GM21723 (cell line): ENCODE data around the gene RFT1.

Source experiments
- ATAC-seq: cut with Tn5 transposase; IDR thresholded peaks from one replicate; pipeline ENCODE4 v1.9.1; 2021; ENCODE audit warnings: mild to moderate bottlenecking, moderate library complexity; ENCODE audit not compliant: unreplicated experiment

RFT1 gene

DNA sequence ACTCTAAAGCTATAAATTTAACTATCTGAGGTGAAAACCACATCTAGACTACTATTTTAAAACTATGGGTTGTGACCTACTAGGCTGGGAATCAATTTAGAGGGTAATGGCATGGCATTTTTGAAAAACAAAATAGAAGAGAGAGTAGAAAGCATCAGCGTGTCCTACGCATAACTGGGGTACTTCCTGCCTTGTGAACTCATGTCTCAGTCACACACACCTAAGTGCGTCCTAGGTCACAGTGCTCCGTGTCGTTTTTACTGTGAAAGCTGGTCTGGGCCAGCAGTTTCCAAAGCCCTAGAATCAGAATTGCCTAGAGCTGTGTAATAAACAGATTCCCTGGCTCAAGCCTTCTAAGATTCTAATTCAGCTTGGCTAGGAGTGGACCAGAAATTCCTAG is 32.3 kb downstream of the RFT1 start:
- ATAC-seq: no peak

DNA sequence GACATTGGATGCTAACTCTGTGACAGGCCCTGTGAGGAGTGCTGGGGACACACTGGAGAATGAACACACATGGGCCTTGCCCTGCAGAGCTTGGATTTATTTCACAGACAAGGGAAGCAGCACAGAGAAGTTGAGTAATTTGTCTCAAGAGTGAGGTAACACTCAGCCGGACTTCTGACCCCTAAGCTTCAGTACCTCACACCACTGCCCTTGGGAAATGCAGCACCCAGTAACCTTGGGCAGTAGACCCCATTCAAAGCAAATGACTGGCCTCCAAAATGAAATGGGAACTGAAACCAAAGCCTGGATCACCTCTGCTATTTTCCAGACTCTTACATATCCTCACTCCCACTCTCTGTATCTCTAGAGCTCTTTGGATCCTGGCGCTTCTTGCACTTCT is 37.3 kb downstream of the RFT1 start:
- ATAC-seq: no peak

DNA sequence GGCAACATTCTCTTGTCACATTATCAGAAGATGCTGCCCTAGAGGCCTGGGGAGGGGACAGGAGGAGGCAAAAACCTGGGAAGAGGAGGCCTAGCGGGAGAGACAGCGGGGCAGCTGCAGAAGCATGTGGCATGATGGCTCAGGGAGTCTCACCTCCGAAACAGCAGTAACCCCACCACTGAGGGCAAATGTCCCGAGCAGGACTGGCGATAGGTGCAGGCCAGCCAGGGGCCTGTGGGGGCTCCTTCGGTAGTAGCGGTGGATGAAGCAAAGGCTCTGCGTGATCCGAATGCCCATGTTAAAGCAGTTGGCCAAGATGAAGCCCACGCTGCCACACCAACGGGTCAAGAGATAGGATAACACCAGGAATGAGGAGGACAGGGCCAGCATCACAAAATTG is 38.0 kb downstream of the RFT1 start:
- ATAC-seq: no peak

DNA sequence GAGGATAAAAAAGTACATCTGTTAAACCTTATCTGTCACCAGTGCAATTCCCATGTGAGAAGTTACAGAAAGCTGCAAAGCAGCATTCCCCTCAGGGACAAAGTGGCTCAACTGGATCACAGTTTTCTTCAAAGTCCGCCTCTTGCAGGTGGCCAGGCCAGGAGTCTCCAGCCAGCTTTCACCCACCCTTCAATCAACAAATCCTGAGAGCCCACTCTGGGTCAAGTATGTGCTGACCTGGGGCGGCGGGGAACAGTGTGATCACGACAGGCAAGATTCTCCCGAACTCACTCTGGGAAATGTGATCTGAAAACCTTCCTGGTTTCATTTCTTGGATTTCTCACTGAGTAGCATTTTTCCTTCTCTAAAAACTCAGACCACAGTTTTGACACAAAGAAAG is 39.2 kb downstream of the RFT1 start:
- no peak for ATAC-seq

DNA sequence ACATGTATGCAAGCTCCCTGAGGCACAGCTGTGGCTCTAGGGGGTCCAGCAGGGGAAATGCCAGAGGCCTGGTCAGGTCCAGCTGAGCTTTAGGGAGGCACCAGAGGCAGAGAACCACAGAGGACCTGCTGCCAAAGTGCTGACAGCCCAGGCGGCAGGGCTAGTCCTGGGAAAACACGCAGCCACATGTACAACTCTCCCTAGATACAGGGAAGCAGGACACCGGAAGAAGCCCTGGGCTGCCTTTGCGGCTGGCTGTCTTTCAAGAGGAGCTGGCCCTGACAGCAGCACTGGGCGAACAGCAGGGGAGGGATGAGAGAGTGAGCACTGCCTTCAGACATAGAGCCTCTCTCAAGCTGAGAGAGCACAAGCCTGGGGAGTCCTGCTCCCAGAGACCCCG is 40.7 kb downstream of the RFT1 start:
- ATAC-seq: no peak

DNA sequence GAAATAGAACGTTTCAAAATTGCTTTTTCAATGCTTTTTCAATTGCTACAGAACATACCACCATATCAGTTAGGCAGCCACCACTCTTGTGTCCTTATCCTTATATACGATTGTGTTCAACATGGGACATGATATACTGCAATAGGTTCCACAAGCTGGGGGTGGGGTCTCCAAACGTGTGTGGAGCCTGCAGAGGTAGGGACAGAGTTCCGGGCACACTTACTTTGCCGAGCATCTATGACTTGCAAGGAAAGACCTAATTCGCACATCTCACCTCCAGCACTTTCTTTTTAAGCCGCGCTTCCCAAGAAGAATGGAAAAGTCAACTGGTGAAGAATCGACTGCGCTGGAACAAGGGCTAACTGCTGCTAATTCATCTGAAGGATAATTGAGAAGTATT is 44.8 kb downstream of the RFT1 start:
- no peak for ATAC-seq

DNA sequence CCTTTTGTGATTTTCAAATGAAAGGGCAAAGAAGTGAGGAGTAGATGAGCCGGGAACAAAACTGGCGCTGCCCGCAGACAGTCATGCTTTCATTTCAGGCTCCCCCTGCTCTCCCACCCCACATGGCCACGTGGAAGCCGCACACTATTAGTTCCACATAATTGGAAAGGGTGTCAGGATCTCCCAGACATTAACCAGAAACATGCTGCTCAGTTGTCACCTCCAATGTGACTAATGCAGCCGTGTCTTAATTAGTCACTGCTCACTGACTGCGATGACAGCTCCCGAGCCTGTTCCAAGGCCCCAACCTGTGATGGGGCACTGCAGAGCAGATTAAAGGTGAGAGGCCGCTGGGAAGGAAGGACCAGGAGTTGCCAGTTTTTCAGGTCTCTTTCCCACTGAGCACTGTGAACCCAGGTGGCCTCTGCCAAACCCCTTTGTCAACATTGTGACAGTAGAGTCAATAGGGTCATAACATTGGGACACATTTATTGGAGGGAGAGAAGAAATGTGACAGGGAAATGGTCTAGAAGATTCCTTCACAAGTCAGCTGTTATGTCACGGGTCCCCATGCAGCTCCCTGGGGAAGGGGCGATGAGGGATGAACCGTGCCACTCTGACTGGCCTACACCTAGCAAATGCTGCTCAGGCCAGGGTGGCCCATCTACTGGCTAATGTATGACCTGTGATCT is 45.8 kb downstream of the RFT1 start:
- ATAC-seq: no peak

DNA sequence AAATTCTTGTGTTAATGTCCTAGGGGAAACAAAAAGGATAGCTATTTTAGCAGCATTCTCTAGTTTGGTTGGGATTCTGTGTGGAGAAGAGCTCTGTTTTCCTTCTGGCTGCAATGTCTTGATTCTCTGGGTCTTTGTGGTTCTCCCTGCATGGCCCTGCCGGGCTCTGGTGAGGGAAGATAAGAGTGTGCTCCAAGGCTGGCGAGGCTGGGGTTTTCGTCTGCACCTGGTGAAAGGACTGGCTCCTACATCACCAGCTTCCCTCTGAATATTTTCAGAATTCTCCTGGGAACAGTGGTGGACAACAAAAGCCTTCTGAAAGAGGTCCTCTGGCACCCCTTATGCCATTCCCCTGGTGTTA is 46.3 kb downstream of the RFT1 start:
- ATAC-seq: no peak

DNA sequence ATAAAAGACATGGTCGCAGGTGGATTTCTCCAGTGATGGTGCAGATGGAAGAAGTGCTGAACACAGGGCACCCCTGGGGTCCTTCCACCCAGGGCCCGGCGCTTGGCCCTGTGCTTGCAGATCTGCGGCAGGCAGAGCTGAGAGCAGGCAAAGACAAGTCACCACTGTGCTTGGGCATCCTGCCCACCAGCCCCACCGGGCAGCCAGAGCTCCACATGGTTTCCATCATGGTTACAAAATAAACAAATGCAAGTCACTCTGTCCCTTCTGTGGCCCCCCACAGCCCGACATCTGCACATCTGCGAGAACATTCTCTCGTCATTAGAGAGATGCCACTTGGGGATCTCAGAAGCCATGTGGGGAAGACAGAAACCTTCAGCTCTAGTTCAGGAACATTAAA is 46.7 kb downstream of the RFT1 start:
- no peak for ATAC-seq

DNA sequence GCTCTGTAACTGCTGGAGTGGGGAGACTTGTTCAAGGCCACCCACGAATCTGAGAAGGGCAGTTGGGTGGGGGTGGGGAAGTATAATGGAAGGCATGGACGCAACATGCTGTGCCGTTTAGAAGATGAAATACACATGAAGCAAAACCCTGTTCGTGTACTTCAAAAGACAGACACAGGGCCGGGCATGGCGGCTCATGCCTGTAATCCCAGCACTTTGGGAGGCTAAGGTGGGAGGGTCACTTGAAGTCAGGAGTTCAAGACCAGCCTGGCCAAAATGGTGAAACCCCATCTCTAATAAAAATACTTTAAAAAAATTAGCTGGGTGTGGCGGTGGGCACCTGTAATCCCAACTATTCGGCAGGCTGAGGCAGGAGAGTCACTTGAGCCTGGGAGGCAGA is 47.5 kb downstream of the RFT1 start:
- no peak for ATAC-seq

DNA sequence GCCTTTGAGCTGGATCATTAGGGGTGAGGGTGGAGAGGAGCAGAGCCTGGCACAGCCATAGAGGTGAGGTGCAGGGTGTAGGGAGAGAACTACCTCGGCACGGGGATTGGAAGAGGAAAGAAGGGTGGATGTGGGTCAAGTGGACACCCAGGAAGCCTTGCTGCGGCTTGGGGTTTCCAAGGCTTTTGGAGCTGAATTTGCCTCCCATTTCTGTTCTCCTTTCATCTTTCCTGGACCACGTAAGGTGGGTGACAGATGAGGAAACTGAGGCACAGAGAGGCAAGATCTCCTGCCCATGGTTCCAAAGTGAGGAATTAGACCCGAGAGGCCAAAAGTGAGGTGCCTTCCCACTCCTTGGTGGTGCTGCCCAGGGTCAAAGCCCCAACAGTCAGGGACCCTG is 48.9 kb downstream of the RFT1 start:
- no peak for ATAC-seq

DNA sequence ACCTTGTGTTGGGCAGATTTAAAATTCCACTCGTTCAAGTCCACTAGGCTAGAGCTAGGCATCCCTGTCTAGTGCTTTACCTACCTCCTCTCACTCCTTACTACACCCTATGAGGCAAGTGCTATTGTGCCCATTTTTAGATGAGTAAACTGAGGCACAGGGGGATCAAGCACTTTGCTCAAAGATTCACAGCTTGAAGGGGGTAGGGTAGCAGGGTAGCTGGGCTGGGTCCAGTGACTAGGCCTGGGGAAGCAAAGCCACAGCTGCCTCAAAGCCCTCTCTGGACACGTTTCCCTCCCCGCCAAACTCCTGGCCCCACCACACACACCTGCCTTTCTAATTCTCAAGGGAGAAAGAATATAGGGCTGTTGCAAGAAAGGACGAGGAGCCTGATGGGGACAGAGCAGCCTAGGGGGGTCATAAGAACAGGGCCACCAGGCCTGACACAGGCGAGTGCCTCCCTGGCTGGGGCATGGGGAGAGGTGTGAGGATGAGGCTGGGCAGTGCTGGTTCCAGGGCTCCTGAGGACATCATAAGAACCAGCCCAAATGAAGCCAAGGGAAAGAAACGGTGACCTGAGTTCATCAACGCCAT is 49.5 kb downstream of the RFT1 start:
- ATAC-seq: no peak

DNA sequence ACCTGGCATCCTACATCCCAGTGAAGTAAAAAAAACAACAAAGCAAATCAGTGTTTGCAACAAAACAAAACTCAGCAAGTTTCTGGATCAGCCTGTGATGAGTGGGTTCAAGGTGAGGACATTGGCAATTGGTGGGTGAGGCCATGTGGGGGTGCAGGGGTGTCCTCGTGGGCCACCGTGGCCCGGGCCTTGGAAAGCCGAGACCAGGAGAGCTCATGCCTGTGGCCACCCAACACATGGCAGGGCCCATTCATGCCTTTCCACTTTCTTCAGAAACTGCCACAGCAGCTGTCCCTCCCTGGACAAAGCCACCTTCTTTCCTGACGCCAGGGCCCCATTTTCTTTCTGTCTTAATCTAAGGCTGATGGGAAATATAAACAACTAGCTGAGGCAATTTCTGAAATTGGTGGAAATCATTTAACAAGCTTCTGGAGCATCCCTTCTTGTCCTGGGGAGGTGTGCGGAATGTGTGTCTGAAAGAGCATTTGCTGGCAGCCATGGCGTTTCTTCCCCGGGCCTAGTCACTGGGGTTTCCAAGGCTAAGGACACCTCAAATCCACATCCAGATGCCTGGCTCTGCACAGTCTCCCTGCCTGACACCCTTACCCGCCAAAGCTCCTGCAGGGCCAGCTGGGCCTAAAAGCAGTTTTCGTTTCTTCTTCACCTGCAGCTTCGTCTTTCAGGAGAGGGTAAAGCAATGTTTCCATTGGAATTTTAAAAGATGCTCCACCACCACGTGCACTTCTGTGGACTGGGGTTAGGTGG is 50.3 kb downstream of the RFT1 start:
- no peak for ATAC-seq

DNA sequence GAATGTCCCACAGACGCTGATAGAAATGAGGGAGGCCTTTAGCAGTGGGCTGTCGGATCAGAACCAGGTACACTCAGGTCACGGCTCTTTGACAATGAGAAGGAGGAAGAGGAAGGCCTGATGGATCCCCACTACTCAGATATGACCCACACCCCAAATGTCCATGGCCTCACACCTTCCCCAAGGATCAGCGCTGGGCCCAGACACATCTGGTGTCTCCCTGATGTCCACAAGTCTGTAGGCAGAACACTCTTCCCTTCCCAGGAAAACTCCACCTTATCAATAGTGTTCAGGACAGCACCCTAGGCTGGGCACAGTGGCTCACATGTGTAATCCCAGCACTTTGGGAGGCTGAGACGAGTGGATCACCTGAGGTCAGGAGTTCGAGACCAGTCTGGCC is 51.1 kb downstream of the RFT1 start:
- ATAC-seq: no peak

DNA sequence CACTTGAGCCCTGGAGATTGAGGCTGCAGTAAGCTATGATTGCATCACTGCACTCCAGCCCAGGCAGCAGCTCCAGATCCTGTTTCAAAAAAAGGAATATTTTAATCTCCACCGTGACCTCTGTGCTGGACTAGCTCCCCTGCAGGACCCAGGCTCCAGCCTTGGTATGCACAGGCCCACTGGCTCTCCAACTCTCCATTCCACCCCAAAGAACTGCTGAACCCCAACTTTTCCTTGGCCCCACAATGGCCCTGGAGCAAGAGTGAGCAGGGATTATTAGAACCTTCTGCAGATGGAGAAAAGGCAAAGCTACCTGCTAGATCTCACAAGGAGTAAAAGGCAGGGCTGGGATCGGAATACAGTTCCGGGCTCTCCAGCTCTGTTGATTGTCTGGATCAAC is 51.6 kb downstream of the RFT1 start:
- no peak for ATAC-seq

DNA sequence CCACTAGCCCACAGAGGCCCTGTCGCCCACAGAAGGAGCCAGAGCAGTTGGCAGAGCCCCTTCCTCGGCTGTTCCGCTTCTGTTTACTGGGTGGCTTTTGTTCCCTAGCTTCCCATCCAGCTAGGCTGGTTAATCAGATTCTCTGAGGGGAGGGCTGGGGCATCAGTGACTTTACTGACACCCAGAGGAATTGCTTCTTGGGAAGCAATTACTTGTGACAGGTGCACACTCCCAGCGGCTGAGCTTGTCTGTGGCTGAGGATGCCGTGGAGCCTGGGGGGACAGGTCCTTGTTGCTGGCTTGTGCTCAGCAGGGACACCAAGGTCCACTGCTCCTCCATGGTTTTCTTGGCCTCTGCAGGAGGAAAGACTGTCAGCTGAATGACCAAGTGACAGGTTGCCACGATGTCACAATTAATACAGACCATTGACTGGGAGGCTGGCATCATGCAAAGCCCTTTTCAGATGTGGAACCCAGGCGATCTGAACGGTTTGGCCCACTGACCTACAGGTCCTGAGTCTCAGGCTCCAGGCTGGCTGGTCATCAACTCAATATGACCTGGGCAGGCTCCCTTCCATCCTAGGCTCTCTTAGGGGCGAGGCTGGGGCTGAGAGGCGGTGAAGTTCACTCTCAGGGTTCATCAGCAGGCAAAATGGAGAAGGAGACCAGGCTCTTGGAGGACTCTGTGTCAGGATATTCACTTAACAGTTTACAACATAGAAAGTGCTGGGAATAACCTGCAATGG is 52.6 kb downstream of the RFT1 start:
- ATAC-seq: no peak

DNA sequence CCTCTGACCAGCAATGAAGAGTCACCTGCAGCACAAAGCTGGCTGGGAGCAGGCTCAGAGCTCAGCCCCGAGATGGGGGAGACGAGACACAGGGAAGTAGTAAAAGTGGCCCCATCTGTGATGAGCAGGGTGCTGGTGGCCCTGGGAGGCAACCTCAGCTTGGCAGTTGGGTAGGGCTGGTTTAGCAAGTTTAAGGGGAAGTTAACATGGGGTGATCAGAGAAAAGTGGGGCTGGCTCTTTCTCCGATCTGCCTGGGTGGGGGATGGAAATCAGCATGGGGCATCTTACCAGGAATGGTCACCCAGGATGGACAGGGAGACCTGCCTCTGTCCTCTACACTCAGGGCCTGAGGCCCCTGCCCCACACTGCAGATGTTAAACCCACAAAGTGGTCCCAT is 54.5 kb downstream of the RFT1 start:
- no peak for ATAC-seq

DNA sequence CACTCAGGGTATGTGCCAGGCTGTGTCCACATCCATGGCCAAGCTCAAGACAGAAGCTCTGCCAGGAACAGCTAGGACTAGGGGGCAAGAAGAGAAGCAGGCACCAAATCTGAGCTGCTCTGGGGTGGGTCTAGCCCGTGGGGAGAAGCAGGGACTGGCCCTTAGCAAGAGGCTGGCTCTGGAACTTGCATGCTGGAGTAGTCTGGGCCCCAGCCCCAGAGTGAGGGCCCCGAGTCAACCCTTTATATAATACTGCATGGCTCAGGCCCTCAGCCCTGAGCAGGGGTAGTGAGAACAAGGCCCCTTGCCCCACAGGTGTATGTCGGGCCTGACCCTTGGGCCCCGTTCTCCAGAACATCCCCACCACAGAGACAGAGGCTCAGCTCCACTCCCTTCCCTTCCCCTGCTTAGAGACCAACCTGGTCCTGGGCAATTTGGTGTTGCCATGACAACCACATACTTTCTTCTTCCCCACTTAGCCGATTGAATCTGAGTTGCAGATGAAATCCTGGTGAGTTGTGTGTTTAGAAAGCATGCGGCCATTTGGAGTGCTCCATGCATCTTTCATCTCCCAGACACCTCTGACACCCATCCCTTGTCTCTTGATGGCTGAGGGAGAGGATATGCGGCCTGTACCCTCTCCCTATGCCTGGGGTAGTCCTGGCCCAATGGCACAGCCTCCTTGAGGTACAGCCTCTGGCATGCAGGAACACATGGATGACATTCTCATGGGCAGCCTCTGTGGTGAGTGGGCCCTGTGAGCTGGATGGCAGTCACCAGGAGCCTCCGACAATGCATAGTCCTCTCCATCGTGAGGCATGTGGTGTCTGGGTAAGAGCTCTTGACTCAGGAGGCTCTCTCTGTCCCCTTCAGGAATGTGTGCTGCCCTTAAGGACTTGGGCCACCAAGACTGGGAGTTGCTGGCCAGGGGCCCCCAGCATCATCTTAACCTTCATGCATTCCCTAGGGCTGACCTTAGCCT is 55.2 kb downstream of the RFT1 start:
- no peak for ATAC-seq

DNA sequence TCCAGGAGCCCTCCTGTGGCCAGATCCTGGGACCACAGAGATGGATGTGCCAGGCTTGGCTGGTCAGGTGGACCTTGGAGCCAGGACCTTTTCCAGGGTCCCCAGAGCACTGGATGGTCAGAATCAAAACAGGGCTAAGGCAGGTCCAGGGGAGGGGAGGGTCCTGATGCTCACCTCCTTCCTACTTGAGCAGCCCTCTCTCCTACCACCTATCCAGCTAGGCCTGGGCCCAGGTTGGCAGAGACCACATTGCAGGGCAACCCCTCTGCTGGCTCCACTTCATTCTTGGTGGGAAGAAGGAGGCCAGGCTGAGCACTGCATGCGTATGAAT is 55.9 kb downstream of the RFT1 start:
- no peak for ATAC-seq

DNA sequence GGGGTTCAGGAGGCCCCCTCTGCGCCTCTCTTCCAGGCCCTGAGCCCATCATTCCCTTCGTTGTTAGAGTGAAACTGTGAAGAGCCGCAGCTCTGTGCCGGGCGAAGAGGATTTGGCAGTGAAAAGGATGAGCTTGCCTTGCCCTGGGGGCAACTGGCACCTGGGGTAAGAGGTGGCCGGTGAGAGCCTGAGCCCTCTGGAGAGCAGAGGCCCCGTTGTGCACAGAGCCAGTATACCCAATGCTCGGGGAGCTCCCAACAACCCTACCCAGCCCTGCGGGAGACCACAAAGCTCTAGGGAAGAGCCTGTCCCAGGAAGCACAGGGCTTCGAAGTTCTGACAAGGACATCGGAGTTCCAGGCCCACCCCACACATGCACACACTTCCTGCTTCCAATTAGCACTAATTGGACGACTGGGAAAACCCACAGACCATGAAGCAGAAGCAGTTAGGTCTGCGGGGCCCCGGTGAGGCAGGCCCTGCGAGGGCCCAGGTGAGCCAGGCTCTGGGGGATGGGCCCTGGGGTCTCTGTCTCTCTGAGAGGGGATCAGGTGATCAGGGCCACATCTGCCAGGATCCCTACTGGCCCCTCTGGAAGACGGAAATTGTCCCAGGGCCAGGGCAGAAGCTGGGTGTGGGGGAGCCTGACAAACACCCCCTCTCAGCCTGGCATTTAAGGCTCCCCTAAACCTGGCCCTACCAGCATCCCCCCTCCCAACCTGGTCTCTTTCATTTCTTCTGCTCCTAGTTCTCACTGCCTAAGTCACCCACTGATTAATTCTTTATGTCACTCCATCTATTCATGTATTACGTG is 56.5 kb downstream of the RFT1 start:
- ATAC-seq: no peak
